ENCODE results near the gene PROSER2.
"Not testable (repeated sequence)": the region's sequence is repeated elsewhere in the genome, so short reads cannot be mapped to it uniquely, and the experiment has no call there.

Gene PROSER2

GRCh38 chr10:11838298-11838852 is 15.2 kb downstream of the PROSER2 start:
- DNase-seq: no peak

GRCh38 chr10:11841375-11841774 is 18.2 kb downstream of the PROSER2 start:
- no peak for DNase-seq

DNA sequence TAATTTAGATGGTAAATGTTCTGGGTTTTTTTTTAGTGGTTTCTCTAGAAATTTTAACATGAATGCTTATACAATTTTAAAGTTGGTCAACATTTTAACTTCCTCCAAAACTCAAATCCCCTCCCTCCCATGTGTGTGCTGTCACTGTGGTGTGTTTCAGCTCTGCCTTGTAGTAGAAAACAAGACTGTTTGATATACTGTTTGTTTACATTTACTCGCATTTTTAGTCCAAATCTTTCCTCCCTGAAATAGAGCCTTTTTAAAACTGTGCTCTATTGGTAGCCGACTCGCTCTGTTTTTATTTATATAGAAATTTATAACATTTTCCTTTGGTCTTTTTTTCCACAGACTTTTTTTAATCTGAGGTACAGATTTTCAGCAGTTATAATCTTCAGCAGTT is 19.3 kb downstream of the PROSER2 start:
- DNase-seq: no peak

GRCh38 chr10:11845113-11845512 is 22.0 kb downstream of the PROSER2 start:
- no peak for DNase-seq

GRCh38 chr10:11846542-11846941 is 23.4 kb downstream of the PROSER2 start:
- no peak for DNase-seq

GRCh38 chr10:11849277-11849676 is 26.1 kb downstream of the PROSER2 start:
- DNase-seq: no peak

- DNase-seq: no peak
These were observed 26.8 kb downstream of the PROSER2 start for GRCh38 chr10:11849911-11850310.

- DNase-seq: no peak
These were observed 28.8 kb downstream of the PROSER2 start for GRCh38 chr10:11851910-11852309.

- not testable (repeated sequence) for DNase-seq
These were observed 29.5 kb downstream of the PROSER2 start for GRCh38 chr10:11852637-11853036.

DNA sequence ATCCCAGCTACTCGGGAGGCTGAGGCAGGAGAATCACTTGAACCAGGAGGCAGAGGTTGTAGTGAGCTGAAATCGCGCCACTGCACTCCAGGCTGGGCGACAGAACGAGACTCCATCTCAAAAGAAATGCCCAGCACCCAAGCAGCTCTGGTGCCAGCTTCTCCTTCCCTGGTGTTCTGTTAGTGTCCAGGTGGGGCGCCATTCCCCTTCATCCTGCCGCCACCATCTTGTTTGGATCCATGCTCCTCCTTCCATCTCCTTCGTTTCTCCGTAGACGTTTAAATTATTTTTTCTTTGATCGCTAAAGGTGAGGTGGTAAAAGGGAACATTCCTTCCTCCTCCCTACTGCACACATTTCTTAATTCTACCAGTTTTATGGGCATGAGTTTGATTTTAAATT is 30.3 kb downstream of the PROSER2 start:
- no peak for DNase-seq

DNA sequence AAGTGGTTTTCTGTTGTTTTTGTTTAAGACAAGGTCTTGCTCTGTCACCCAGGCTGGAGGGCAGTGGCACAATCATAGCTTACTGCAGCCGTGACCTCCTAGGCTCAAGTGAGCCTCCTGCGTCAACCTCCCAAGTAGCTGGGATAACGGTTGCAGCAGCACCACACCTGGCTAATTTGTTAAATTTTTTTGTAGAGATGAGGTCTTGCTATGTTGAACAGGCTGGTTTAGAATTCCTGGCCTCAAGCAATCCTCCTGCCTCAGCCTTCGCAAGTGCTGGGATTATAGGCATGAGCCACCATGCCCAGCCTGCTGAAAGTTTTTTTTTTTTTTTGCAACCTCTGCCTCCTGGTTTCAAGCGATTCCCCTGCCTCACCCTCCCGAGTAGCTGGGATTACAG is 31.1 kb downstream of the PROSER2 start:
- DNase-seq: no peak

DNA sequence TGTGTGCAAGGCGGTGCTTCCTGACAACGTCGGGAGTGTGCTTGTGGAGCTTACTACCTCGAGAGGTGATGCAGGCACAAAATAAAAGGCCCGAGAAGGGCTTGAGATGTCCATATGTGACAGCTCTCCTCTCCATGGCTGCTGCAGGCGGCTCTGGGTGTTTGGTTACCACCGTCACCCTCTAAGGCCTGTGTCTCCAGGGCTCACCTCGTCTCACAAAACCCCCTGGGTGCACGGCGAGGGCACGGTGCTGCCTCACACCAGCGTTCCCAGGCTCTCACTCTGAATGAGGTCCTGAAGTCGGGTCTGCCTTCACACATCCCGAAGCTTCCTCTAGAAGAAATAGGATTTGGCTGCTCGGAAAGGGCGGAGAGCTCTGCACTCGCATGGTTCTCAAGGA is 32.9 kb downstream of the PROSER2 start:
- no peak for DNase-seq

GRCh38 chr10:11856678-11857077 is 33.5 kb downstream of the PROSER2 start:
- DNase-seq: no peak

- no peak for DNase-seq
These were observed 34.9 kb downstream of the PROSER2 start for GRCh38 chr10:11858093-11858492.

DNA sequence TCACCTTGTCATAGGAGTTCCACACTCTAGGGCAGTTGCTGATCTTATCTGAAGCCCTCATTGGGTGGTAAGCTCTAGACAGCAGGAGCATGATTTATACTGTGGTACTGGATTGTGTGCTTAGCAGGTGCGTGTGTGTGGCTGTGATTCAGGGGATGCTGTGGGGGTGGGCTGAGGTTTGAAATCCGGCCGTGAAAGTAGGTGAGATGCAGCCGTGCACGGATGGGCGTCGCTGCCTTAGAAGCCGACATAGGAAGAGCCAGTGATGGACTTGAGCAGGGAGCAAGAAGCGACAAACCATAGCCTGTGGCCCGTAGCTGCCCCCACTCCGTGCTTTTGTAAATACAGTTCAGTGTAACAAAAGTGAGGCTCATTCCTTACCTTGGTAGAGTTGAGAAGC is 38.2 kb downstream of the PROSER2 start:
- DNase-seq: no peak

GRCh38 chr10:11861811-11862428 is 38.8 kb downstream of the PROSER2 start:
- DNase-seq: no peak

DNA sequence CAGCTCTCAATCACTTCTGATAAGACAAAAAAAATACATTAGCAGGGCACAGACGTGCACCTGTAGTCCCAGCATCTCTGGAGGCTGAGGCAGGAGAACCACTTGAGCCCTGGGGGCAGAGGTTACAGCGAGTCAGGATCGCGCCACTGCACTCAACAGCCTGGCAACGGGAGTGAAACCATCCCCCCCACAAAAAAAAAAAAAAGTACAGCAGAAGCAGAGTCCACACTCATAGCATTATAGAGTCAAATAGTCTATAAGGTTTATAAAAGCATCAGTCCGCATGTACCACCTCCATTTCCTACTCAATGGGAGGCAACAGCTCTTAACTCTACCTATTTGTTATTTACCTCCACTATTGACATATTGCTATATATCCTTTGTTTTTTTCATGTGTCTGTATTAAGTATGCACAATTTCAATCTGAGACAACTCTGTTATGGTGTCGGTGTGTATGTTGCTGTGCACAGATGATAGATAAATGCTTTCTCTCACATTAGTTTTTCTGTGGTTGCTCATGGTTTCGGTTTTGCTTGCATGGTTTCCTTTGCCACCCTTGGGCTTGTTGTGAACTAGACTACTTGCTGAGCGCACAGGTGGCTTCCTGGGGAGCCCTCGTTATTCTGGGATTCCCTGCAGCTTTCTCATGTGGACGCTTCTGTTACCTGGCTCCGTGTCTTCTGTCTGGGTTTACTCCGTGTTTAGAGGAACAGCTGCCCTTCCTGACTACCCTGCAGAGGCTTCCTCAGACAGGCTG is 40.4 kb downstream of the PROSER2 start:
- DNase-seq: no peak

- DNase-seq: no peak
These were observed 41.6 kb downstream of the PROSER2 start for GRCh38 chr10:11864727-11865126.

GRCh38 chr10:11865561-11865960 is 42.4 kb downstream of the PROSER2 start:
- DNase-seq: no peak

DNA sequence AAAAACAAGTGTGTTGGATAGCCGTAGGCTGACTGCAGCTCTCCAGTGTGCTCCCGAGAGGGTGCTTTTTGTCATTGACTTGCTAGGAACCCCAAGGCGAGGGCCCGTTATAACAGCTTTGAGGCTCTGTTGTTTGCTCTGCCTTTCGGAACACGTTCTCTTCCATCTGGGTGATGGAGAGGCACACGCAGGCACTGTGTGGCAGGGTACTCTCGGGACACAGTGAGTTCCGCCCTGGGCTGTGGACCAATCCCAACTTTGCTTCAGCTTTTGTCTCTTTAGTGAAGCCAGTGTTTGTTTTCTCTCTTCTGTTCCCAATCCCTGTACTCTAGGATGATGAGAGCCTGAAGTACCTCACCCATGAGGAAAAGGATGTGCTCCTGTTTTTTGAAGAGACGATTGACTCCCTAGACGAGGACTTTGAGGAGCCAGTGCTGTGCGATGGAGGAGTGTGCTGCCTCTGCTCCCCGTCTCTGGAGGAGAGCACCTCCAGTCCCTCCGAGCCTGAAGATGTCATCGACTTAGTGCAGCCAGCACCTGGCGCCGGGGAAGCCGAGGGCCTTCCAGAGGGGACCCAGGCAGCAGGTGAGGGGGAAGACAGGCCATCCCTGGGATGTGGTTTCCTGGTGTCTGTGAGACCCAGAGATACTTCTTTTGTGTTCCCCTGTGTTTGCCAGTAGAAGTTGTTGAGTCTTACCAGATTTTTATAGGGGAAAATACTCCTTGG is 43.2 kb downstream of the PROSER2 start:
- DNase-seq: no peak

GRCh38 chr10:11869219-11869618 is 46.1 kb downstream of the PROSER2 start:
- no peak for DNase-seq

GRCh38 chr10:11869743-11870460 is 46.7 kb downstream of the PROSER2 start:
- DNase-seq: no peak

- no peak for DNase-seq
These were observed 47.3 kb downstream of the PROSER2 start for GRCh38 chr10:11870461-11870780.

All from NCI-H1436 (cell line).